Breast epithelium (tissue), 4 donors: ENCODE results near the gene ZNF507. TPM values are rescaled to one million over a fixed set of nuclear protein-coding genes. Genes with fewer than 3 reads are reported as not detected.

Experiments used
- DNase-seq, 2 donors: peaks; one replicate each; pipeline ENCODE4 v3.0.0-alpha.2; 2019; ENCODE audit warnings: low spot score in 2 of 2
- H3K27ac ChIP-seq, 2 donors: fragments of 200-600 bp; sonication (generic) in 1 of 2; one replicate each; pipeline ENCODE4 v1.5.1; 2016 to 2019; ENCODE audit warnings: mild to moderate bottlenecking in 1 of 2
- H3K27me3 ChIP-seq, 2 donors: fragments of 200-600 bp; sonication (generic) in 1 of 2; one replicate each; pipeline versions ENCODE4 v1.5.1 to v1.6.0; 2017 to 2019; ENCODE audit warnings: control low read depth in 1 of 2, mild to moderate bottlenecking in 1 of 2
- H3K36me3 ChIP-seq: fragments of 200-600 bp; one replicate; pipeline ENCODE4 v1.5.1; 2019
- H3K4me1 ChIP-seq, 2 donors: fragments of 200-600 bp; sonication (generic); one replicate each; pipeline ENCODE4 v1.5.1; 2016 to 2019; ENCODE audit warnings: control low read depth in 1 of 2
- H3K4me3 ChIP-seq, 3 donors: fragments of 200-600 bp; sonication (generic); 1 replicate in 2 of 3; 2 replicates in 1 of 3; pipeline ENCODE4 v1.5.1; 2016 to 2019; ENCODE audit warnings: mild to moderate bottlenecking in 3 of 3, moderate library complexity in 2 of 3
- H3K9me3 ChIP-seq, 2 donors: fragments of 200-600 bp; sonication (generic) in 1 of 2; one replicate each; pipeline ENCODE4 v1.5.1; 2016 to 2019; ENCODE audit warnings: control low read depth in 1 of 2
- CTCF ChIP-seq, 3 donors: fragments of 450-650 bp; IDR thresholded peaks; one replicate each; pipeline ENCODE4 v1.5.1; 2016 to 2017; ENCODE audit warnings: antibody characterized with exemption in 3 of 3, mild to moderate bottlenecking in 3 of 3, moderate library complexity in 3 of 3
- POLR2A ChIP-seq: fragments of 450-650 bp; IDR thresholded peaks from one replicate; pipeline ENCODE4 v1.6.1; 2016; ENCODE audit warnings: antibody characterized with exemption, mild to moderate bottlenecking, moderate library complexity
- POLR2AphosphoS5 ChIP-seq, 3 donors: sonication (generic); formaldehyde crosslinking; IDR thresholded peaks; one replicate each; pipeline ENCODE4 v1.6.1; 2017; ENCODE audit warnings: antibody characterized with exemption in 3 of 3
- intact Hi-C: fragments of 100-400 bp; cut with DNase I; formaldehyde crosslinking; loops from one replicate; pipeline ENCODE4 v1.15.1; 2023; ENCODE audit warnings: low total_unique reads
- total RNA-seq, 3 donors: library from RNA; depleted of rRNA; stranded (reverse); fragments of >200 nt; gene quantifications; one replicate each; pipeline ENCODE4 v1.1.0, GENCODE V29; 2016

The ZNF507 gene
- total RNA-seq, 3 donors from 2014 or later: 19.2 to 32.1 (median 27.5) TPM

GRCh38 chr19:32308431-32309077 is 36.9 kb upstream of the ZNF507 start:
- H3K4me3 ChIP-seq: no peak overlapping the region
- DNase-seq: no peak
- intact Hi-C loops: no loop called here

GRCh38 chr19:32309711-32310390 is 35.6 kb upstream of the ZNF507 start:
- TF ChIP-seq CTCF (IDR thresholded peaks at IDR 0.05): no peak
- no peak for TF ChIP-seq POLR2A
- no peak for TF ChIP-seq POLR2AphosphoS5 (IDR thresholded peaks at IDR 0.05)
- no peak for DNase-seq

More at GRCh38 chr19:32308431-32309077, 36.9 kb upstream of the ZNF507 start:
- H3K4me1 ChIP-seq: no peaks in the 10 kb centered on the region
- H3K27ac ChIP-seq: no peak overlapping the region
- TF ChIP-seq CTCF (IDR thresholded peaks at IDR 0.05): no peak
- no peak for TF ChIP-seq POLR2AphosphoS5 (IDR thresholded peaks at IDR 0.05)
- TF ChIP-seq POLR2A: no peak
- H3K36me3 ChIP-seq: no peaks in the 10 kb centered on the region
- H3K9me3 ChIP-seq: peaks cover 3 to 14% of the 10 kb centered on the region in 2 donors
- H3K27me3 ChIP-seq: peaks cover 0 to 31% of the 10 kb centered on the region in 2 donors

DNA sequence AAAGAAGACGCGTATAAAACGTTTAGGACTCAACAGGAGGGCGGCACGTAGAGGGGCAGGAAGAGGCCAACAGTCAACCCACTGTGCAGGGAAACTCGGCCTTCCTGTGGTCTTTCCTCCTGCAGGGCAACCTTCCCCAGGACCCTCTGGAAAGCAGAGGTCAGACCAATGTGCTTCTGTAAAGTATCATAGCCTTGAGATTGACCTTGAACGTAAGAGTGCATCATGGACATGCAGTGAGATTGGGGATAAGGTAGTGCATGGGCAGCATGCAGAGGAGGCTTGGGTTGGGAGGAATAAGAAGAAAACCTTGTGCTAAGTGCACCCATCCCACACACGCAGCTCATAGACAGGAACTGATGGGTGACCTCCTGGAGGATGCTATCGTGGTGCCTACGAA is 34.0 kb upstream of the ZNF507 start:
- Histone ChIP-seq H3K36me3 (no peaks in the 10 kb centered on the region), H3K27ac (no peak overlapping the region), H3K27me3 (peaks cover 0 to 31% of the 10 kb centered on the region in 2 donors), H3K4me1 (no peaks in the 10 kb centered on the region), H3K9me3 (no peaks in the 10 kb centered on the region), H3K4me3 (no peak overlapping the region)
- DNase-seq: no peak
- intact Hi-C loops: loop anchor here (5.0 kb wide), 1 partner anchor 899 kb away; no protein-coding TSS in a partner anchor
- no peak for TF ChIP-seq POLR2A
- TF ChIP-seq CTCF (IDR thresholded peaks at IDR 0.05): no peak
- no peak for TF ChIP-seq POLR2AphosphoS5 (IDR thresholded peaks at IDR 0.05)

More at GRCh38 chr19:32309711-32310390, 35.6 kb upstream of the ZNF507 start:
- intact Hi-C loops: loop anchor here (5.0 kb wide), 1 partner anchor 898 kb away; no protein-coding TSS in a partner anchor
- no peak overlapping the region for H3K4me3 ChIP-seq
- peaks cover 0 to 1% of the 10 kb centered on the region in 2 donors for H3K9me3 ChIP-seq
- no peaks in the 10 kb centered on the region for H3K36me3 ChIP-seq
- H3K27me3 ChIP-seq: peaks cover 0 to 31% of the 10 kb centered on the region in 2 donors
- H3K27ac ChIP-seq: no peak overlapping the region
- no peaks in the 10 kb centered on the region for H3K4me1 ChIP-seq

GRCh38 chr19:32313569-32314265 is 31.7 kb upstream of the ZNF507 start:
- Histone ChIP-seq H3K27me3 (peaks cover 0 to 20% of the 10 kb centered on the region in 2 donors), H3K36me3 (no peaks in the 10 kb centered on the region)
- DNase-seq: no peak

More at GRCh38 chr19:32313569-32314265, 31.7 kb upstream of the ZNF507 start:
- Histone ChIP-seq H3K4me3 (no peak overlapping the region), H3K4me1 (no peaks in the 10 kb centered on the region), H3K27ac (no peak overlapping the region), H3K9me3 (no peaks in the 10 kb centered on the region)
- intact Hi-C loops: loop anchor here (5.0 kb wide), 1 partner anchor 901 kb away; no protein-coding TSS in a partner anchor
- TF ChIP-seq POLR2AphosphoS5 (IDR thresholded peaks at IDR 0.05) (no peak), CTCF (IDR thresholded peaks at IDR 0.05) (no peak), POLR2A (no peak)
